DMS53 treated with DMSO at 0.1 percent for 48 hours (cell line): ENCODE data around the gene KIF3B.
"Not testable (repeated sequence)": the region's sequence is repeated elsewhere in the genome, so short reads cannot be mapped to it uniquely, and the experiment has no call there.

Experiments used
- DNase-seq: peaks from one replicate; lab custom pipeline; 2025; ENCODE audit not compliant: unreplicated experiment; lab: John Stamatoyannopoulos, UW

Gene KIF3B

GRCh38 chr20:32246208-32246607, 31.2 kb upstream of the KIF3B start:
- not testable (repeated sequence) for DNase-seq

- no peak for DNase-seq
Measured at GRCh38 chr20:32248043-32248442, 29.4 kb upstream of the KIF3B start.

DNA sequence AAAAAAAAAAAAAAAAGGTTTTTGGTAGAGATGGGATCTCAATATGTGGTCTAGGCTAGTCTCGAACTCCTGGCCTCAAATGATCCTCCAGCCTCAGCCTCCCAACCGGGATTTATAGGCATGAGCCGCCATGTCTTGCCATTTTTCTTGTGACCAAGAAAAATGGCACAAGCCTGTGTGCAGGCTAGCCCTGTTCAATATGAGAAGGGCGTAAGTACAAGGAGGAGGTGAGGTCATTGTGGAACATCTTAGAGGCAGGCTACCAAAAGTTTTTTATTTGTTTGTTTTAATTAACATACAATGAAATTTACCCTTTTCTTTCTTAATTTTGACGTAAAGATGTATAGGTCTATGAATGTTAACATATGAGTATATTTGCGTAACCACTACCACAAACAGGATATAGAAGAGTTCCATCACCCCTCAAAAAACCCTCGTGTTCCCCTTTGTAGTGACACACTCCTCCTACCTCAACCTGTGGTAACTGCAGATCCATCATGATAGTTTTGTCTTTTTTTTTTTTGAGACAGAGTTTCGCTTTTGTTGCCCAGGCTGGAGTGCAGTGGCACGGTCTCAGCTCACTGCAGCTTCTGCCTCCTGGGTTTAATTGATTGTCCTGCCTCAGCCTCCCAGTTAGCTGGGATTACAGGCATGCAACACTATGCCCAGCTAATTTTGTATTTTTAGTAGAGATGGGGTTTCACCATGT, 28.3 kb upstream of the KIF3B start:
- DNase-seq = no peak

- DNase-seq = no peak
Measured at GRCh38 chr20:32251470-32251869, 26.0 kb upstream of the KIF3B start.

GRCh38 chr20:32252189-32252588, 25.3 kb upstream of the KIF3B start:
- no peak for DNase-seq

GRCh38 chr20:32260973-32261372, 16.5 kb upstream of the KIF3B start:
- DNase-seq = not testable (repeated sequence)

- no peak for DNase-seq
Measured at GRCh38 chr20:32261644-32262043, 15.8 kb upstream of the KIF3B start.

- no peak for DNase-seq
Measured at GRCh38 chr20:32263398-32263954, 14.0 kb upstream of the KIF3B start.

- no peak for DNase-seq
Measured at GRCh38 chr20:32271620-32272019, 5.8 kb upstream of the KIF3B start.

- DNase-seq = no peak
Measured at GRCh38 chr20:32274359-32274758, 3.1 kb upstream of the KIF3B start.

DNA sequence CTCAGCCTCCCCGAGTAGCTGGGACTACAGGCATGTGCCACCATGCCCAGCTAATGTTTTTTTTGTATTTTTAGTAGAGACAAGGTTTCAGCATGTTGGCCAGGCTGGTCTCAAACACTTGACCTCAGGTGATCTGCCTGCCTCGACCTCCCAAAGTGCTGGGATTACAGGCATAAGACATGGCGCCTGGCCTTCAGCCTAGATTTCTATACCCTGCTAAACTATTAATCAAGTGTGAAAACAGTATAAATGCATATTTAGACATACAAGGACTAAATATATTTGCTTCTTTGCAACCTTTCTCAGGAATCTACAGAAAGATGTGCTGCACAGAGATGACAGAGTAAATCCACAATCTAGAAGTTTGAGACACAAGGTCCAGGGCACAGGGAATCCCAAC, 2.3 kb upstream of the KIF3B start:
- DNase-seq = not testable (repeated sequence)

DNA sequence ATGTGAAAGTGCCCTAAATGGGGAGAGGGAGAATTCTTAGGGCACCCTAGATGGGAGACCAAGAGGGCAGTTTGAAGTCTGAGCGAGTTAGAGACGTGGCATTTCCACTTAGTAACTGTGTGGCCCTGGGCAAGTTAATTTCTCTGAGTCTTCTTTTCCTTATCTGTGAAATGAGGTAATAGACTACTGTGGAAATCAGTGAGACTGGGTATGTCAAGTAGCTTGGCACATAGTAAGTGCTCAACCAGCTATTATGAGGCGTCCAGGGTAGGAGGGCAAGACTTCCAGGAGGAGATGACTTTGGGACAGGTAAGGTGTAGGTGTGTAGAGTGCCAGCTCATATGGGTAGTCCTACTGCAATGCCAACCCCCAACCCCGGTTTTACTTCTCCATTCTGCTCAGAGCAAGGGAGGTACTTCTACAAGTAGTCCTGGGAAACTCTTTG, 770 bp downstream of the KIF3B start:
- DNase-seq = no peak

GRCh38 chr20:32281711-32282110, 4.3 kb downstream of the KIF3B start:
- no peak for DNase-seq

DNA sequence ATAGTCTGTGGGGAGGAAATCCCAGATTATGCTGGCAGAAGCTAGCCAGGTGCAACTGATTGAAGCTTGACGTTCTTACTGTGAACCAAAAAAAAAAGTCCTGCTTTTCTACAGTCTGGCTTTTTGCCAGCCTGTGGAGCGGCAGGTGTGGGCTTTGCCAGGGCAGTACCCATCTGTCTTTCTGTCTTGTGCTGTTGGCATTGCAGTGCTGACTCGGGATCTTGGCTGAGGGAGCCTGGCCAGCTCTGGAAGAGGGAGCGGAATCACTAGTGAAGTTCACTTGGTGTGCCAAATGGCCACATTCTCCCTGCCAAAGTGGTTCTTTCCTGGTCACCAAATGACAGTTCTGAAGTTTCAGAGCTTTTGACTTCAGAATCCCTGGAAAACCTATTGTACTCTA, 5.0 kb downstream of the KIF3B start:
- peak; percentile 70 for DNase-seq

DNA sequence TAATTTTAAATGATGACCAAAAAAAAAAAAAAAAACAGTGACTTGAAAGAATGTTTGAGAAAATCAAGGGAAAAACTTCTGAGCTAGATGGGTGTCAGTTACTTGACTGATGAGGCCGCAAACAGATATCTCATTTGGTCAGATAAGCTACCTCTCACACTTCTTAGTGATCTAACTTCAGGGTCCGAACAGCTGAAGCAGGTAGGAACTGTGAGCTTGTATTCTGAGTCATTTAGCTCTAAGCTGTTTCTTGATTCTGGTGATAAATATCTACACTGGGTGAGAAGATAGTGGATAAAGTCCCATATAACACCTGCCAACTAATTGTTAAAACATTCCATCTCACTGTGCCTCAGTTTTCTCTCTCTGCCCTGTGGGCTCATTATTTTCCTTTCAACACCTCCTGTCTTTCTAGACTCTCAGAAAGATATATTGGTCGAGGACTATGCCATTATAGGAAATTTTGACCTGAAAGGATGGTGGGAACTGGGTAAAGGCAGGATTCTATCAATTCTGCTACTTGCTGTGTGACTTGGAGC, 7.7 kb downstream of the KIF3B start:
- DNase-seq = no peak

- no peak for DNase-seq
Measured at GRCh38 chr20:32285621-32286371, 8.3 kb downstream of the KIF3B start.

DNA sequence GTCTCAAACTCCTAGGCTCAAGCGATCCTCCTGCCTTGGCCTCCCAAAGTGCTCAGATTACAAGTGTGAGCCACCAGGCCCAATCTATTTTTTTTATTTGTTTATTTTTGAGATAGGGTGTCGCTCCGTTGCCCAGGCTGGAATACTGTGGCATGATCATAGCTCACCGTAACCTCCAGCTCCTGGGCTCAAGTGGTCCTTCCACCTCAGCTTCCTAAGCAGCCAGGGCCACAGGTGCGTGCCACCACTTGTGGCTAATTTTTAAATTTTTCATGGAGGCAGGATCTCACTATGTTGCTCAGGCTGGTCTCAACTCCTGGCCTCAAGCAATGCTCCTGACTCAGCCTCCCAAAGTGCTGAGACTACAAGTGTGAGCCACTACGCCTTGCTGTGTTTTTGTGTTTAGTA, 9.8 kb downstream of the KIF3B start:
- DNase-seq = no peak

GRCh38 chr20:32288225-32288849, 10.9 kb downstream of the KIF3B start:
- no peak for DNase-seq

- DNase-seq = not testable (repeated sequence)
Measured at GRCh38 chr20:32289299-32289660, 11.8 kb downstream of the KIF3B start.

- DNase-seq = peak; percentile 91
Measured at GRCh38 chr20:32289661-32290431, 12.4 kb downstream of the KIF3B start.

GRCh38 chr20:32291166-32291565, 13.7 kb downstream of the KIF3B start:
- DNase-seq = no peak
